Trophoblast cell (in vitro differentiated cells and primary cell): Measurements from ENCODE around the gene AGMO.

Experiments
- DNase-seq, 2 donors: peaks; one replicate each; pipeline ENCODE4 v3.0.0-alpha.2; 2016
- H2AFZ ChIP-seq: 2 replicates; pipeline ENCODE4 v1.6.1; 2013; ENCODE audit warnings: low read length, moderate library complexity, mild to moderate bottlenecking; ENCODE audit not compliant: insufficient read depth, poor library complexity
- H2AK5ac ChIP-seq: 2 replicates; pipeline ENCODE4 v1.6.1; 2013; ENCODE audit warnings: mild to moderate bottlenecking, low read length
- H2BK120ac ChIP-seq: 2 replicates; pipeline ENCODE4 v1.6.1; 2013; ENCODE audit warnings: low read length, mild to moderate bottlenecking, moderate library complexity; ENCODE audit not compliant: insufficient read depth, poor library complexity
- H2BK12ac ChIP-seq: 2 replicates; pipeline ENCODE4 v1.6.1; 2013; ENCODE audit warnings: mild to moderate bottlenecking, low read length, moderate library complexity
- H2BK5ac ChIP-seq: 2 replicates; pipeline ENCODE4 v1.6.1; 2013; ENCODE audit warnings: low read length, low read depth, moderate library complexity, mild to moderate bottlenecking; ENCODE audit not compliant: poor library complexity
- H3K14ac ChIP-seq: 2 replicates; pipeline ENCODE4 v1.6.1; 2013; ENCODE audit warnings: mild to moderate bottlenecking, low read length
- H3K18ac ChIP-seq: 2 replicates; pipeline ENCODE4 v1.6.1; 2013; ENCODE audit warnings: mild to moderate bottlenecking, low read length
- H3K23ac ChIP-seq: 2 replicates; pipeline ENCODE4 v1.6.1; 2013; ENCODE audit warnings: low read length
- H3K27ac ChIP-seq: 2 replicates; pipeline ENCODE4 v1.5.1; 2013; ENCODE audit warnings: low read depth, mild to moderate bottlenecking, inconsistent platforms, low read length, moderate library complexity
- H3K27me3 ChIP-seq: 2 replicates; pipeline ENCODE4 v1.6.1; 2013; ENCODE audit warnings: inconsistent platforms, mild to moderate bottlenecking, low read length, moderate library complexity; ENCODE audit not compliant: insufficient read depth
- H3K36me3 ChIP-seq, 2 experiments: 1 replicate in 1 of 2; 2 replicates in 1 of 2; pipeline ENCODE4 v1.6.1; 2013; ENCODE audit warnings: low read length in 2 of 2, mild to moderate bottlenecking in 2 of 2, moderate library complexity in 1 of 2; ENCODE audit not compliant: insufficient read depth in 2 of 2, control insufficient read depth in 1 of 2
- H3K4ac ChIP-seq: 2 replicates; pipeline ENCODE4 v1.6.1; 2013; ENCODE audit warnings: low read depth, mild to moderate bottlenecking, low read length, moderate library complexity
- H3K4me1 ChIP-seq, 2 experiments: 1 replicate in 1 of 2; 2 replicates in 1 of 2; pipeline ENCODE4 v1.6.1; 2013; ENCODE audit warnings: low read length in 2 of 2, mild to moderate bottlenecking in 2 of 2, moderate library complexity in 1 of 2; ENCODE audit not compliant: insufficient read depth in 2 of 2, control insufficient read depth in 1 of 2
- H3K4me2 ChIP-seq: 2 replicates; pipeline ENCODE4 v1.6.1; 2013; ENCODE audit warnings: inconsistent platforms, mild to moderate bottlenecking, low read length, moderate library complexity
- H3K4me3 ChIP-seq: 2 replicates; pipeline ENCODE4 v1.5.1; 2013; ENCODE audit warnings: mild to moderate bottlenecking, low read depth, low read length, inconsistent platforms
- H3K79me1 ChIP-seq: one replicate; pipeline ENCODE4 v1.6.1; 2013; ENCODE audit warnings: low read length
- H3K79me2 ChIP-seq: 2 replicates; pipeline ENCODE4 v1.6.1; 2013; ENCODE audit warnings: low read length, mild to moderate bottlenecking; ENCODE audit not compliant: control insufficient read depth, insufficient read depth, poor library complexity
- H3K9ac ChIP-seq: 2 replicates; pipeline ENCODE4 v1.6.1; 2013; ENCODE audit warnings: mild to moderate bottlenecking, low read length
- H3K9me3 ChIP-seq: 2 replicates; pipeline ENCODE4 v1.6.1; 2013; ENCODE audit warnings: low read depth, mild to moderate bottlenecking, control low read depth, inconsistent platforms, low read length; ENCODE audit not compliant: insufficient read depth
- H4K12ac ChIP-seq: 2 replicates; pipeline ENCODE4 v1.6.1; 2013; ENCODE audit warnings: low read depth, mild to moderate bottlenecking, low read length, moderate library complexity
- H4K8ac ChIP-seq: 2 replicates; pipeline ENCODE4 v1.6.1; 2013; ENCODE audit warnings: low read depth, mild to moderate bottlenecking, low read length, moderate library complexity
- H4K91ac ChIP-seq: one replicate; pipeline ENCODE4 v1.6.1; 2013; ENCODE audit warnings: low read depth, mild to moderate bottlenecking, low read length, moderate library complexity
- WGBS: extraction: QIAGEN DNeasy Blood & Tissue Kit; methylation state at CpG from one replicate; pipeline ENCODE4 v1.1.7; 2013; ENCODE audit warnings: missing lambda C conversion rate; ENCODE audit not compliant: insufficient read length, insufficient coverage; ENCODE audit errors: extremely low coverage; 5-methylcytosine and 5-hydroxymethylcytosine counted together

AGMO gene

GRCh38 chr7:15546272-15546792 is 15.5 kb downstream of the AGMO start:
- Histone ChIP-seq H3K9me3 (no peaks in the 10 kb centered on the region), H3K23ac (no peak overlapping the region), H2BK12ac (no peak overlapping the region), H3K4me1 (no peaks in the 10 kb centered on the region), H3K14ac (no peak overlapping the region), H3K4me2 (no peak overlapping the region), H4K12ac (no peak overlapping the region), H3K27me3 (no peaks in the 10 kb centered on the region), H2AFZ (no peak overlapping the region), H2AK5ac (no peak overlapping the region), H3K79me1 (no peaks in the 10 kb centered on the region), H3K4ac (no peak overlapping the region), H3K18ac (no peak overlapping the region), H4K8ac (no peak overlapping the region), H2BK120ac (no peak overlapping the region), H2BK5ac (no peak overlapping the region), H3K36me3 (no peaks in the 10 kb centered on the region), H3K27ac (no peak overlapping the region), H4K91ac (no peak overlapping the region), H3K4me3 (no peak overlapping the region), H3K79me2 (no peaks in the 10 kb centered on the region), H3K9ac (no peak overlapping the region)
- no CpG with 5 or more reads among the region's 2 CpGs for WGBS
- no peak for DNase-seq

- Histone ChIP-seq H3K18ac (no peak overlapping the region), H3K9me3 (no peaks in the 10 kb centered on the region), H3K4me2 (no peak overlapping the region), H4K91ac (no peak overlapping the region), H3K27me3 (no peaks in the 10 kb centered on the region), H3K27ac (no peak overlapping the region), H3K9ac (no peak overlapping the region), H3K79me1 (no peaks in the 10 kb centered on the region), H3K14ac (no peak overlapping the region), H4K12ac (no peak overlapping the region), H2AK5ac (no peak overlapping the region), H2AFZ (no peak overlapping the region), H3K23ac (no peak overlapping the region), H3K79me2 (no peaks in the 10 kb centered on the region), H3K4me3 (no peak overlapping the region), H4K8ac (no peak overlapping the region), H3K4me1 (no peaks in the 10 kb centered on the region), H2BK12ac (no peak overlapping the region), H2BK120ac (no peak overlapping the region), H2BK5ac (no peak overlapping the region), H3K36me3 (no peaks in the 10 kb centered on the region), H3K4ac (no peak overlapping the region)
- no peak for DNase-seq
- no CpG with 5 or more reads among the region's 2 CpGs for WGBS
Measured at GRCh38 chr7:15544050-15544449, 17.8 kb downstream of the AGMO start.

- WGBS, result no CpG with 5 or more reads among the region's 1 CpG
- no peak overlapping the region for H4K12ac ChIP-seq
- no peak overlapping the region for H4K91ac ChIP-seq
- H3K4me1 ChIP-seq, result no peaks in the 10 kb centered on the region
- H3K4me2 ChIP-seq, result no peak overlapping the region
- H3K14ac ChIP-seq, result no peak overlapping the region
- no peak overlapping the region for H3K18ac ChIP-seq
- H3K23ac ChIP-seq, result no peak overlapping the region
- H3K79me2 ChIP-seq, result no peaks in the 10 kb centered on the region
- no peak overlapping the region for H4K8ac ChIP-seq
- H2AFZ ChIP-seq, result no peak overlapping the region
- H3K4me3 ChIP-seq, result no peak overlapping the region
- no peak overlapping the region for H3K4ac ChIP-seq
- no peak overlapping the region for H2AK5ac ChIP-seq
- no peak for DNase-seq
- no peaks in the 10 kb centered on the region for H3K9me3 ChIP-seq
- H2BK5ac ChIP-seq, result no peak overlapping the region
- no peak overlapping the region for H3K9ac ChIP-seq
- no peak overlapping the region for H2BK120ac ChIP-seq
- no peaks in the 10 kb centered on the region for H3K79me1 ChIP-seq
- H2BK12ac ChIP-seq, result no peak overlapping the region
- no peaks in the 10 kb centered on the region for H3K36me3 ChIP-seq
- H3K27ac ChIP-seq, result no peak overlapping the region
- no peaks in the 10 kb centered on the region for H3K27me3 ChIP-seq
Measured at GRCh38 chr7:15543256-15543655, 18.6 kb downstream of the AGMO start.

- Histone ChIP-seq H3K4me3 (no peak overlapping the region), H3K79me2 (no peaks in the 10 kb centered on the region), H3K79me1 (no peaks in the 10 kb centered on the region), H4K12ac (no peak overlapping the region), H2BK5ac (no peak overlapping the region), H3K18ac (no peak overlapping the region), H2AK5ac (no peak overlapping the region), H3K9me3 (peaks cover 3% of the 10 kb centered on the region), H3K4me1 (no peaks in the 10 kb centered on the region), H4K8ac (no peak overlapping the region), H3K4ac (no peak overlapping the region), H3K27ac (no peak overlapping the region), H3K23ac (no peak overlapping the region), H3K14ac (no peak overlapping the region), H3K9ac (no peak overlapping the region), H2BK12ac (no peak overlapping the region), H2AFZ (no peak overlapping the region), H4K91ac (no peak overlapping the region), H2BK120ac (no peak overlapping the region), H3K27me3 (no peaks in the 10 kb centered on the region), H3K36me3 (no peaks in the 10 kb centered on the region), H3K4me2 (no peak overlapping the region)
- DNase-seq, result no peak
Measured at GRCh38 chr7:15527648-15528047, 34.2 kb downstream of the AGMO start.
